Neutrophil (primary cell): ENCODE measurements around the gene CLTA.

Source experiments
- H3K27ac ChIP-seq: fragments of 200-600 bp; sonication (generic); 2 replicates; pipeline ENCODE4 v1.5.1; 2016; ENCODE audit warnings: mild to moderate bottlenecking, moderate library complexity
- H3K27me3 ChIP-seq: fragments of 200-600 bp; sonication (generic); 2 replicates; pipeline ENCODE4 v1.6.0; 2016; ENCODE audit warnings: mild to moderate bottlenecking
- H3K36me3 ChIP-seq: fragments of 200-600 bp; sonication (generic); 2 replicates; pipeline ENCODE4 v1.5.1; 2017
- H3K4me1 ChIP-seq, 2 experiments: fragments of 200-600 bp in 1 of 2; sonication (generic) in 1 of 2; 1 replicate in 1 of 2; 2 replicates in 1 of 2; pipeline versions ENCODE4 v1.5.1 to v1.6.1; 2013 to 2016; ENCODE audit warnings: low read depth in 1 of 2, low read length in 1 of 2, mild to moderate bottlenecking in 1 of 2, moderate library complexity in 1 of 2; ENCODE audit not compliant: control insufficient read depth in 1 of 2, insufficient read depth in 1 of 2
- H3K4me3 ChIP-seq, 2 experiments: fragments of 200-600 bp in 1 of 2; sonication (generic) in 1 of 2; 1 replicate in 1 of 2; 2 replicates in 1 of 2; pipeline ENCODE4 v1.5.1; 2013 to 2016; ENCODE audit warnings: low read depth in 1 of 2, low read length in 1 of 2, mild to moderate bottlenecking in 1 of 2, moderate library complexity in 1 of 2
- H3K9me3 ChIP-seq: fragments of 200-600 bp; sonication (generic); 2 replicates; pipeline ENCODE4 v1.5.1; 2016
- TF ChIP-seq, protein P1 (sequence below): fragments of 200-600 bp; sonication (generic); IDR thresholded peaks from 2 replicates; pipeline ENCODE4 v1.5.1; 2016; ENCODE audit warnings: antibody characterized with exemption

CLTA gene, protein sequence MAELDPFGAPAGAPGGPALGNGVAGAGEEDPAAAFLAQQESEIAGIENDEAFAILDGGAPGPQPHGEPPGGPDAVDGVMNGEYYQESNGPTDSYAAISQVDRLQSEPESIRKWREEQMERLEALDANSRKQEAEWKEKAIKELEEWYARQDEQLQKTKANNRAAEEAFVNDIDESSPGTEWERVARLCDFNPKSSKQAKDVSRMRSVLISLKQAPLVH

DNA sequence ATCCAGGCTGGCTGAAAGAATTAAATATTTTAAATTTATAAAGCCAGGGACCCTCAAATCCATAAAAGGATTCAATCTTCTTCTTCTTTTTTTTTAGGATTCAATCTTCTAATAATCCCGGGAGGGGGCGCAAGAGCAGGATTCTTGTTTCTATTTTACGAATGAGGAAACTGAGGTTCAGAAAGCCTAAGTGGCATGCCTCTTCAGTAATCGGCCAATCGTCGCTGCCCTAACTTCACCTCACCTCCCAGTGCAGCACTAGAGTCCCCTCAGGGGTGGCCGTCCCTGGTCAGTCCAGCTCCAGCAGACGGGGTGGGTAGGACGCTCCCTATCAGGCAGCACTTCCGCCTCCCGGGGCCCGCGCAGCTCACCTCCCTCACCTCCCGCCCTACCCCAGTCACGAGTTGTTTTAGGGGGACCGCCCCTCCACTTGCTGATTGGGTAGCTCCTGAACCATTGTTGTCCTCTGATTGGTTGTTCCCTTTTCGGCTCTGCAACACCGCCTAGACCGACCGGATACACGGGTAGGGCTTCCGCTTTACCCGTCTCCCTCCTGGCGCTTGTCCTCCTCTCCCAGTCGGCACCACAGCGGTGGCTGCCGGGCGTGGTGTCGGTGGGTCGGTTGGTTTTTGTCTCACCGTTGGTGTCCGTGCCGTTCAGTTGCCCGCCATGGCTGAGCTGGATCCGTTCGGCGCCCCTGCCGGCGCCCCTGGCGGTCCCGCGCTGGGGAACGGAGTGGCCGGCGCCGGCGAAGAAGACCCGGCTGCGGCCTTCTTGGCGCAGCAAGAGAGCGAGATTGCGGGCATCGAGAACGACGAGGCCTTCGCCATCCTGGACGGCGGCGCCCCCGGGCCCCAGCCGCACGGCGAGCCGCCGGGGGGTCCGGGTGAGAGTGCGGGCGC lies at the start of gene CLTA:
CLTA (plus strand) TSS at position 534 of the 902 bp plus-strand sequence; CDS start at position 670, 136 bp downstream.
- TF ChIP-seq, protein P1, sequence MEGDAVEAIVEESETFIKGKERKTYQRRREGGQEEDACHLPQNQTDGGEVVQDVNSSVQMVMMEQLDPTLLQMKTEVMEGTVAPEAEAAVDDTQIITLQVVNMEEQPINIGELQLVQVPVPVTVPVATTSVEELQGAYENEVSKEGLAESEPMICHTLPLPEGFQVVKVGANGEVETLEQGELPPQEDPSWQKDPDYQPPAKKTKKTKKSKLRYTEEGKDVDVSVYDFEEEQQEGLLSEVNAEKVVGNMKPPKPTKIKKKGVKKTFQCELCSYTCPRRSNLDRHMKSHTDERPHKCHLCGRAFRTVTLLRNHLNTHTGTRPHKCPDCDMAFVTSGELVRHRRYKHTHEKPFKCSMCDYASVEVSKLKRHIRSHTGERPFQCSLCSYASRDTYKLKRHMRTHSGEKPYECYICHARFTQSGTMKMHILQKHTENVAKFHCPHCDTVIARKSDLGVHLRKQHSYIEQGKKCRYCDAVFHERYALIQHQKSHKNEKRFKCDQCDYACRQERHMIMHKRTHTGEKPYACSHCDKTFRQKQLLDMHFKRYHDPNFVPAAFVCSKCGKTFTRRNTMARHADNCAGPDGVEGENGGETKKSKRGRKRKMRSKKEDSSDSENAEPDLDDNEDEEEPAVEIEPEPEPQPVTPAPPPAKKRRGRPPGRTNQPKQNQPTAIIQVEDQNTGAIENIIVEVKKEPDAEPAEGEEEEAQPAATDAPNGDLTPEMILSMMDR, result peak; percentile 50
- Histone ChIP-seq H3K9me3 (no peaks in the 10 kb centered on the region), H3K36me3 (no peaks in the 10 kb centered on the region), H3K27me3 (no peaks in the 10 kb centered on the region), H3K27ac (peak within 1 kb of the TSS; percentile 95), H3K4me3 (peak within 1 kb of the TSS; percentile 84 to 96), H3K4me1 (peaks cover 32 to 33% of the 10 kb centered on the region in 2 experiments)

DNA sequence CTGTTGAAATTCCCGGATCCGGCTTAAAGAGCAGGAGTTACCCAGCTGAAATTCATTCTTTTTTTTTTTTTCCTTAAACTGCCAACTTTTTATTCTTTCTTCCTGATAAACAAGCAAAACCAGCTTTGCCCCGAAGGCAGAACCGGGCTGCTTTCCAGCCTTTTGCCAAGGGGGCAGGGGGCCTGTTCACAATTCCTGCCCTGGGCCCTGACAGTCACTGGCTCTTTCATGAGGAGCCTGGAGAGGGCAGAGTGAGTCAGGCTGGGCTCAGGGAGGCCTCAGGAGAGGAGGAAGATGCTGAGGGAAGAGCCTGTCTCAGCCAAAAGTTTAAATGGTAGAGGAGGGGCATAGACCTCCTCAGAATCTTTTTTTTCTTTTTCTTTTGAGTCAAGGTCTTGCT lies 49.4 kb upstream of the CLTA start:
- H3K27ac ChIP-seq, result peak overlapping the region; percentile 100
- H3K4me3 ChIP-seq, result peak overlapping the region; percentile 85 to 99
- TF ChIP-seq, protein P1, result no peak
- no peaks in the 10 kb centered on the region for H3K27me3 ChIP-seq
- H3K4me1 ChIP-seq, result peaks cover 90 to 94% of the 10 kb centered on the region in 2 experiments
- no peaks in the 10 kb centered on the region for H3K9me3 ChIP-seq
- H3K36me3 ChIP-seq, result peaks cover 13% of the 10 kb centered on the region

DNA sequence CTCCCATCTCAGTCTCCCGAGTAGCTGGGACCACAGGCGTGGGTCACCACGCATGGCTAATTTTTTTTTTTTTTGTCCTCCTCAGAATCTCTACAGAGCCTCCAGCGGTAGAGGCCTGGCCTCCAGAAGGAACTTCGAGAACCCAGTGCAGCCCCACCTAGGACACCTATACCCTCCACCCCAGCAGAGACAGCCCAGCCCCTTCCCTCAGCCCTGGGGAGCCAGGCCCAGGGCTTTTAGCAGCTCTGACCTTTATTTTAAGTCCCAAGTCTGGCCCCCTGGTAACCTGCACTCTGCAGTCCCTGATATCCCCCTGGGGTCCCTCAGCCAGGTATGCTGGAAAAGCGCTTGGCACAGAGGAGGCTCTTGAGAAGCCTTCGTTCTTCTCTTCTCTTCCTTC lies 49.0 kb upstream of the CLTA start:
- TF ChIP-seq, protein P1, result no peak
- Histone ChIP-seq H3K9me3 (no peaks in the 10 kb centered on the region), H3K36me3 (peaks cover 18% of the 10 kb centered on the region), H3K4me3 (peak overlapping the region; percentile 85 to 99), H3K4me1 (peaks cover 95 to 99% of the 10 kb centered on the region in 2 experiments), H3K27ac (peak overlapping the region; percentile 100), H3K27me3 (no peaks in the 10 kb centered on the region)

DNA sequence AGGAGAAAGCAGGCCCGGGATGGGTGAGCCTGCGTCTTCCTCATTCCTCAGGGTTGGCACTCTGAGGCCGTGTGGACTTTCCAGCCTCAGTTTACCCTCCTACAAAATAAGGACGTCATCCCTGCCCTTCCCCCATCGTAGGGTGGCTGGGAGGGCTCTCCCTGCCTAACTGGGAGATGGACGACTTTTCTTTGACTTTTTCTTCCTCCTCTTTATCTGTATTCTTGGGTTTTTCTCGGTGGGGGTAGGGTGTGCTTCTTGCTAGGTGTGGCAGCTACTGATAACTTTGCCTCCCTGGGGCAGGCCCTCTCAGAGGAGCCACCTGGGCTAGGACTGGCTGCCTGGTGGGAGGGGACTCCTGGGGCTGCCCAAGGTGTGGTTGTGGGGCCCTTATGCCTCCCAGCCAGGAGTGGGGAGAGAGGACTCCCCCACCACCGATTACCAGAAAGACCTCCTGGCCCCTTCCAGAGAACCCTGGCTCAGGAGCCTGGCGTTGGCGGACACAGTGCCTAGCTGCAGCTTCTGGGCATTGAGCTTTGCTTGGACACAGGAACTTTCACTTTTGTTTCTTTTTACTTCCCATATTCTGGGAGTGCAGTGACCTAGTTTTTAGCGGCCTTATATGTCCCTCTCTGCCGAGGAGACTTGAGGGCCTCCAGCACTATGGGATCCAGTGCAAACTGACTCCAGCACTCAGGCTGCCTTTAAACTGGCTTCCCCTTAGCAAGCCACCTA lies 48.0 kb upstream of the CLTA start:
- Histone ChIP-seq H3K4me3 (peak overlapping the region; percentile 85 to 99), H3K27me3 (no peaks in the 10 kb centered on the region), H3K9me3 (no peaks in the 10 kb centered on the region), H3K4me1 (peaks cover 100% of the 10 kb centered on the region in 2 experiments), H3K27ac (peak overlapping the region; percentile 100), H3K36me3 (peaks cover 27% of the 10 kb centered on the region)
- TF ChIP-seq, protein P1, result peak; percentile 35

DNA sequence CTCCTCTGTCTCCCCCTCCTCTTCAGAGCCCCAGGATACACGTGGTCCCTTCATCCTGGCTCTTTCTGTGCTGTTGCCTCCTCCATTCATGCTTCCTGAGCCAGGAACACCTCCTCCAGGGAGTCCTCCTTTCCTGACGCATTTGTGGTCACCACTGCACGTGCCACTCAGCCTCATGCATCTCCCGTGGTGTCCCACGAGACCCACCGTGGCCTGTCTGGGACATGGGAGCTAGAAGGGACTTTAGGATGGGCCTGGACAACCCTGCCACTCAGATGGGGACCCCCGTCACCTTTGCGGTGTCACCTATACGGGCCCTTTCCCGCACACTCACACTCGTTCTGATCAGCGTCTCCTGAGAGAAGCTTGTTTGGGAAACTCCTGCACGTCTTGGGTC lies 47.5 kb upstream of the CLTA start:
- Histone ChIP-seq H3K9me3 (no peaks in the 10 kb centered on the region), H3K36me3 (peaks cover 33% of the 10 kb centered on the region), H3K27me3 (no peaks in the 10 kb centered on the region), H3K27ac (peak overlapping the region; percentile 100), H3K4me1 (peaks cover 100% of the 10 kb centered on the region in 2 experiments), H3K4me3 (peak overlapping the region; percentile 85 to 99)
- TF ChIP-seq, protein P1, result no peak
